ENCODE data around the gene ITGA8. TPM values are rescaled to one million over a fixed set of nuclear protein-coding genes. Genes with fewer than 3 reads are reported as not detected.

The ITGA8 gene
- total RNA-seq, 1 experiment from 2014 or later = not detected

DNA sequence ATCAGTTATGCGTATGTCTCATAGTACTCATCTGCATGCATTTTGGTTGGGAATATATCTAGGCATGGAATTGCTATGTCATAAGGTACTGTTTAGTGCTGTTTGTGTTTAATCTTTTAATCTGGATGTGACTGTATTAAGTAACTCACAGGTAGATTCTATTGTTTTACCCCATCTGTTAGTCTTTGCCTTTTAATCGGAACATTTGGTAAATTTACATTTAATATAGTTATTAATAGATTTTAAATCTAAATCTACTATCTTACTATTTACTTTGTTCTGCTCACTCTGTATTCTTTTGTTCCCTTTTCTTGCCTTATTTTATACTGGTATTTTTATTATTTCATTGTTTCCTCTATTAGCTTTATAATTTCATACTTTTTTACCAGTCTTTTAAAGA is 10.6 kb upstream of the ITGA8 start:
- no TSS peak for BruUV-seq (replicated peaks)
- no peaks in the 10 kb centered on the region for H3K4me1 ChIP-seq
- H3K9me3 ChIP-seq = no peaks in the 10 kb centered on the region
- POLR2A ChIA-PET = no interaction called here
- Mint-ChIP-seq H3K27me3 (ENCODE audit: insufficient read depth, unreplicated experiment) (peaks cover 3% of the 10 kb centered on the region), H3K4me3 (ENCODE audit: unreplicated experiment) (no peak overlapping the region), H3K27ac (ENCODE audit: unreplicated experiment) (no peak overlapping the region), H3K9me3 (ENCODE audit: unreplicated experiment) (peaks cover 7% of the 10 kb centered on the region), H3K4me1 (ENCODE audit: low read depth, unreplicated experiment) (no peaks in the 10 kb centered on the region), H3K36me3 (ENCODE audit: insufficient read depth, unreplicated experiment) (no peaks in the 10 kb centered on the region)
- intact Hi-C loops (cut with micrococcal nuclease; ENCODE audit: unreplicated experiment) = no loop called here
- no peak overlapping the region for H3K4me3 ChIP-seq (ENCODE audit: low read depth, low read length)
- TF ChIP-seq, protein P1, sequence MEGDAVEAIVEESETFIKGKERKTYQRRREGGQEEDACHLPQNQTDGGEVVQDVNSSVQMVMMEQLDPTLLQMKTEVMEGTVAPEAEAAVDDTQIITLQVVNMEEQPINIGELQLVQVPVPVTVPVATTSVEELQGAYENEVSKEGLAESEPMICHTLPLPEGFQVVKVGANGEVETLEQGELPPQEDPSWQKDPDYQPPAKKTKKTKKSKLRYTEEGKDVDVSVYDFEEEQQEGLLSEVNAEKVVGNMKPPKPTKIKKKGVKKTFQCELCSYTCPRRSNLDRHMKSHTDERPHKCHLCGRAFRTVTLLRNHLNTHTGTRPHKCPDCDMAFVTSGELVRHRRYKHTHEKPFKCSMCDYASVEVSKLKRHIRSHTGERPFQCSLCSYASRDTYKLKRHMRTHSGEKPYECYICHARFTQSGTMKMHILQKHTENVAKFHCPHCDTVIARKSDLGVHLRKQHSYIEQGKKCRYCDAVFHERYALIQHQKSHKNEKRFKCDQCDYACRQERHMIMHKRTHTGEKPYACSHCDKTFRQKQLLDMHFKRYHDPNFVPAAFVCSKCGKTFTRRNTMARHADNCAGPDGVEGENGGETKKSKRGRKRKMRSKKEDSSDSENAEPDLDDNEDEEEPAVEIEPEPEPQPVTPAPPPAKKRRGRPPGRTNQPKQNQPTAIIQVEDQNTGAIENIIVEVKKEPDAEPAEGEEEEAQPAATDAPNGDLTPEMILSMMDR (IDR thresholded peaks at IDR 0.05; ENCODE audit: insufficient read depth in 1 of 2, low read depth in 1 of 2, low read length in 1 of 2, severe bottlenecking in 1 of 2, unreplicated experiment in 1 of 2) = no peak
- no peak for DNase-seq
- CTCF ChIA-PET = no interaction called here
- no peaks in the 10 kb centered on the region for H3K36me3 ChIP-seq (ENCODE audit: control insufficient read depth, insufficient read depth, low read length)
- H3K27me3 ChIP-seq (replicated peaks; ENCODE audit: control insufficient read depth, insufficient read depth, low read length) = no peaks in the 10 kb centered on the region; the same call in 1 of the 2 replicates

DNA sequence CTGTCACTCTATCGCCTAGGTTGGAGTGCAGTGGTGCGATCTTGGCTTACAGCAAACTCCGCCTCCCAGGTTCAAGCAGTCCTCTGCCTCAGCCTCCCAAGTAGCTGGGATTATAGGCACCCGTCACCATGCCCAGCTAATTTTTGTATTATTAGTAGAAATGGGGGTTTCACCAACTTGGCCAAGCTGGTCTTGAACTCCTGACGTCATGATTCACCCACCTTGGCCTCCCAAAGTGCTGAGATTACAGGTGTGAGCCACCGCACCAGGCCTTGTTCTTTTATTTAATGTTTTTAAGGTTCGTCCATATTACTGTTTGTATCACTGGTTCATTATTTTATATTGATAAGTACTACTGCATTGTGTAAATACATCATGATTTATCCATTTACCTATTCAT is 10.2 kb upstream of the ITGA8 start:
- Mint-ChIP-seq H3K9me3 (ENCODE audit: unreplicated experiment) (peaks cover 7% of the 10 kb centered on the region), H3K4me1 (ENCODE audit: low read depth, unreplicated experiment) (no peaks in the 10 kb centered on the region), H3K27ac (ENCODE audit: unreplicated experiment) (no peak overlapping the region), H3K4me3 (ENCODE audit: unreplicated experiment) (no peak overlapping the region), H3K36me3 (ENCODE audit: insufficient read depth, unreplicated experiment) (no peaks in the 10 kb centered on the region), H3K27me3 (ENCODE audit: insufficient read depth, unreplicated experiment) (peaks cover 3% of the 10 kb centered on the region)
- DNase-seq = no peak
- BruUV-seq (replicated peaks) = no TSS peak
- Histone ChIP-seq H3K4me3 (ENCODE audit: low read depth, low read length) (no peak overlapping the region), H3K9me3 (no peaks in the 10 kb centered on the region), H3K27me3 (replicated peaks; ENCODE audit: control insufficient read depth, insufficient read depth, low read length) (no peaks in the 10 kb centered on the region; the same call in 1 of the 2 replicates), H3K4me1 (no peaks in the 10 kb centered on the region), H3K36me3 (ENCODE audit: control insufficient read depth, insufficient read depth, low read length) (no peaks in the 10 kb centered on the region)
- CTCF ChIA-PET = no interaction called here
- TF ChIP-seq, protein P1 (IDR thresholded peaks at IDR 0.05; ENCODE audit: insufficient read depth in 1 of 2, low read depth in 1 of 2, low read length in 1 of 2, severe bottlenecking in 1 of 2, unreplicated experiment in 1 of 2) = no peak
- POLR2A ChIA-PET = no interaction called here
- intact Hi-C loops (cut with micrococcal nuclease; ENCODE audit: unreplicated experiment) = no loop called here

DNA sequence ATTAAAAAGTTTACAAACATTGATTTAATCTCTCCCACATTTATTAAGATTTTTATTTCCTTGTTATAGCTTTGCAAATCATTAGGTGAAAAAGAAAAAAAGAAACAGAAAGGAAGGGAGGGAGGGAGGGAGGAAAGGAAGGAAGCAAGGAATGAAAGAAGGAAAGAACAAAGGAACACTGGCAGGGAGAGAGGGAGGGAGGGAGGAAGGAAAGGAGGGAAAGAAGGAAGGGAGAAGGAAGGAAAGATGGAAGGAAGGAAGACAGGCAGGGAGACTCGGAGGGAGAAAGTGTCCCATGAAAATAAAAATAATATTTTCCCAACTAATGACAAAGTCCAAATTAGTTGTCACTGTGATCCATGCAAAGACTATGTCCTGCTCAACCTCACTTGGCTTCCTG is 6.3 kb upstream of the ITGA8 start:
- no TSS peak for BruUV-seq (replicated peaks)
- Histone ChIP-seq H3K4me1 (no peaks in the 10 kb centered on the region), H3K9me3 (no peaks in the 10 kb centered on the region), H3K4me3 (ENCODE audit: low read depth, low read length) (no peak overlapping the region), H3K36me3 (ENCODE audit: control insufficient read depth, insufficient read depth, low read length) (no peaks in the 10 kb centered on the region), H3K27me3 (replicated peaks; ENCODE audit: control insufficient read depth, insufficient read depth, low read length) (no peaks in the 10 kb centered on the region; the same call in 1 of the 2 replicates)
- peaks cover 14% of the 10 kb centered on the region for H3K27me3 Mint-ChIP-seq (ENCODE audit: insufficient read depth, unreplicated experiment)
- ChIA-PET POLR2A (no interaction called here), CTCF (interaction anchor here (0.6 to 0.7 kb wide), 2 partner anchors 386 to 719 kb away, joined by 3 to 5 read pairs; no protein-coding TSS in a partner anchor)
- H3K4me3 Mint-ChIP-seq (ENCODE audit: unreplicated experiment) = no peak overlapping the region
- no peaks in the 10 kb centered on the region for H3K4me1 Mint-ChIP-seq (ENCODE audit: low read depth, unreplicated experiment)
- no peak overlapping the region for H3K27ac Mint-ChIP-seq (ENCODE audit: unreplicated experiment)
- H3K9me3 Mint-ChIP-seq (ENCODE audit: unreplicated experiment) = peaks cover 7% of the 10 kb centered on the region
- intact Hi-C loops (cut with micrococcal nuclease; ENCODE audit: unreplicated experiment) = no loop called here
- H3K36me3 Mint-ChIP-seq (ENCODE audit: insufficient read depth, unreplicated experiment) = no peaks in the 10 kb centered on the region
- TF ChIP-seq, protein P1 (IDR thresholded peaks at IDR 0.05; ENCODE audit: insufficient read depth in 1 of 2, low read depth in 1 of 2, low read length in 1 of 2, severe bottlenecking in 1 of 2, unreplicated experiment in 1 of 2) = no peak
- DNase-seq = no peak
